ENCODE data around the gene MYCBP2.
"Not testable (repeated sequence)": the region's sequence is repeated elsewhere in the genome, so short reads cannot be mapped to it uniquely, and the experiment has no call there.

The MYCBP2 gene

DNA sequence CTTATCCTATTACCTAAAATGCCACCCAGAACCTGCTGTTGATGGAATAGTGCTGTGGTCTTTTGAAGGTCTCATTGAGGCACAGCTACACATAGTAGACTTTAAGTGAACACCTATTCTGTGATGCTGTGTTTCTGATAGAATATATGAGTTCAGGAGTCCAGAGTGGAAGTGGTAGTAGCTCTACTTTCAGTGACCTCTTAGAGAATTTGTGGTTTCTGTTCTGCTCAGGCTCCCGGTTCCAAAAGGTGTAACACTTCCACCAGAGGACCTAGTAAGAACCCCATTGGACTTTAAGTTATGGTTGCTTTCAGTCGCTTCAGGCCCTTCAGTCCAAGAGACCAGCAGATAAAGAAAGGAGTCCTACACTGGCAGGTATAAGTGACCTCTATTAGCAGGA lies 11.4 kb upstream of the MYCBP2 start:
- DNase-seq: no peak

DNA sequence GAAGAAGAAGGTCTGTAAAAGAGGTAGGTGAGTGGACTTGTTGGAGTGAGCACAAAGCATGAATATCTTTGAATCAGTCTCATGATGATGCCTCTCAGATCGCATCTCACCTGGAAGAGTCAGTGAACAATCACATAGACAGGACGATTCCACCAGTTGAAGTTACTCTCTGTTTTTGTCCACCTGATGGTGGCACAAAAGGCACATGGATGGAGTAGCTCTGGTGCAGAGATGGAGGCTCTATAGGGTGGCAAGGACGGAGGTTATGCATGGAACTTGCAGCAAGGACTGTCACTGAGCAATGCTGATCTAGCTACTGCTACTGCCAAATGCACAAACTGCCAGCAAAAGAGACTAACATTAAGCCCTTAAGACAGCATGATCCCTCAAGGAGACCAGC lies 10.3 kb upstream of the MYCBP2 start:
- DNase-seq: no peak

DNA sequence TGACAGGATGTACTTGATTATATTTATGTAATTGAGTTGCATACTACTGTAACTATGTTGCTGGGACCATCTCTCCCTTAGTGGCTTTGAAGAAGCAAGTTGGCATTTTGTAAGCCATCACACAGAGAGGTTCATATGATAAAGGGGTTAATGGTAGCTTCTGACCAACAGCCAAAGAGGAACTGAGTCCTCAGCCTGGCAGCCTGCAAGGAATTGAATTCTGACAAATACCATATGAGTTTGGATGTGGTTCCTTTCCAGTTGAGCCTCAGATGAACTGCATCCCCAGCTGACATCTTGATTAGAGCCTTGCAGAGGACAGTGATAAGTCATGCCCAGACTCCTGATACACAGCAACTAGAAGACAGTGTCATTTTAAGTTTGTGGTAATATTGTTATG lies 8.6 kb upstream of the MYCBP2 start:
- DNase-seq: no peak

DNA sequence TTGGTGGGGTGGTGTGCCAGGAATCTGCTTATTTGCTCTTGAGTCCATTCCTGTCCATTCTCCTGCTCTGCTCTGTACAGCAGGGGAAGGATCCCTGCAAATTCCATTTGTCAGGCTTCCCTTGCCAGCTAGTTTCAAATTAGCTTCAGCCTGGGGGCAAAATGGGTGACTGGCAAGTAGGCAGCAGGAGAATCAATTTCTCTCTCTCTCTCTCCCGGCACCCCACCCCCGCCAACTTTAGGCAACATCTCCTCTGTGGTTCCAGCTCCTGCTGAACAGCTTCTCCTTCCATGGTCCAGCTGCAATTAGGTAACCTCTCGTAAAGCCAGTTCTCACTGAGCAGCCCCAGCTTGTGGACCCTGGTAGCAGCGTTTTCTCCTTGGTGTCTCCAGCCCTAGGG lies 6.7 kb upstream of the MYCBP2 start:
- DNase-seq: no peak

DNA sequence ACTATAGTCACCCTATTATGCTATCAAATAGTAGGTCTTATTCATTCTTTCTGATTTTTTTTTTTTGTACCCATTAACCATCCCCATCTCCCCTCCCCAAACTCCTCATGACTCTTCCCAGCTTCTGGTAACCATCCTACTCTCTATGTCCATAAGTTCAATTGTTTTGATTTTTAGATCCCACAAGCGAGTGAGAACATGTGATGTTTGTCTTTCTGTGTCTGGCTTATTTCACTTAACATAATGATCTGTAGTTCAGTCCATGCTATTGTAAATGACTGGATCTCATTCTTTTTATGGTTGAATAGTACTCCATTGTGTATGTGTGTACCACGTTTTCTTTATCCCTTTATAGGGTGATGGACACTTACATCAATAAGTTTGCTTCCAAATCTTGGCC lies 4.5 kb upstream of the MYCBP2 start:
- no peak for DNase-seq

DNA sequence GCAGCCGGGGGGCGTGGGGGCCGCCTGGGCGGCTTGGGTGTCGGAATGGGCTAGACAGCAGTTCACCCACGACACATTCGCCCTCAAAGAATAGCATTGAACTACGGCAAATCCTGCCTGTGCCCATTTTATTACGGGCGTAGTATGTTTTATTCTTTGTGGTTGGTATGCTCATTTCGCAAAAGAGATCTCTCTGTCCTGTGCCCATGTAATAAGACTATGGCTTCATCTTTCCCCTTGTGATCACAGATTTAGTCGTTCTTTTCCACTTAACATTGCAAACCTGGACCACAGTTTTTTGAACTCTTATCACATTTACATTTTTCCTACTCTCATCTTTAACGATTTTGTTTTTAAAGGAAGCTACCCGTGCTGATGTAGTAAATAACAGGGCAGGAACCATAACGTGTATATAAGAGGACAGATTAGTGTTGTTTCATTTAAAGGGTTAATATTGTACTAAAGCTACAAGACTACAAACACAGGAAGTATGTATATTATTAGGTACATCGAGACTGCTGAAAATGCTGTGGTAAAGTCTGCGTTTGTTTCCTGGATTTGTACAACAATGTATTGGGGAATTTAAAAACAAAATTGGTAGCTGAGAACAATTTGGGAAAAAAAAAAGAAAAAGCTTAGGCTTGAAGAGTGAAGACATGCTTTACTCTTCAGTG lies 3.2 kb upstream of the MYCBP2 start:
- peak in 2 of 14 donors; percentile 83 to 84 for DNase-seq

DNA sequence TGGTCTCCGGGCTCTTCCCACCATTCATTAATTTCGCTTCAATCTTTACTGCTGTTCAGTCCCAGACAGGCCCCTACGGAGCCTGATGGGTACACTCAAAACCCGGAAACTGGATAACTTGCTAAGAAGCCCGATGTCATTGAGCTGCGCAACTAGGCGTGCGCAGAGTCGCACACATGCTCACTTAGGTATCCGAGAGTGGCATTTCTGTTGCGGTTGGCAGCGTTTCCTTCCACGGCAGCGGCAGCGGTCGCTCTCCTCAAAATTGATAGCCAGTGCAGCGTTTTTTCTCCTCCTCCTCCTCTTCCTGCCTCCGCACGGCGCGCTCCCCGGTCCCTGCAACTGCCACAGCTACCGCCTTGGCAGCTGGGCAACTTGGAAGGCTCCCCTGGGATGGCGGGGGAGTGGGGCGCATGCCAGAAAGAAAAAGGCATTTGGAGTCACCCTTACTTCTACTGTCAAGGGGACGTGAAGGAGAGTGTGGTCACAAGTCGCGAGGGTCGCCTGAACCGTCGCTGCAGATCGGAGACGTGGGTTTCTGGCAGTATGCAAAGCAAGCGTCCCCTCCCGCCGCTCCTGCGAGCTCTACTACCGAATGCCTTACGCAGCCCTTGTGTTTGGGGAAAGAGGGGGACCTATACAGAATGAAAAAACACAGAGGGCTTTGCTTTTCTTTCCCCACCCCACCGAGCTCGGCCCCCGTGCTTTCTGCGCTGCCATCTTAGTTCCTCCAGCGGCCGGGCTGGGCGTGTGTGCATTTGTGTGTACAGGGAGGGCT lies 2.4 kb upstream of the MYCBP2 start:
- DNase-seq: peak; percentile 45 to 91 (median 83)

DNA sequence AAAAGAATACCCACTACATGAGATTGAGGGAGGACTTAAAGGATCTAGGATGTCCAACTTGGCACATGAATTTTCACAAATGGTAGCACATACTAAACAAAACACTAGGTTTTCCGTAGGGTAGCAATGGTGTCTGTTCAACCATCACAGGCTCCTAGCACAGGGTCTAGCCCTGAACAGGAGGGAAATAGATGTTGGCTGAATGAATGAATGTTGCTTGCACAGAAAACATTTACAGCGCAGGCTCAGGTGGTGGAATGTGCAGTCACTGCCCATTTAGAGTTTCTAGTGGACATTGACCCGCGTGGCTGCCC lies 1.9 kb upstream of the MYCBP2 start:
- DNase-seq: no peak

DNA sequence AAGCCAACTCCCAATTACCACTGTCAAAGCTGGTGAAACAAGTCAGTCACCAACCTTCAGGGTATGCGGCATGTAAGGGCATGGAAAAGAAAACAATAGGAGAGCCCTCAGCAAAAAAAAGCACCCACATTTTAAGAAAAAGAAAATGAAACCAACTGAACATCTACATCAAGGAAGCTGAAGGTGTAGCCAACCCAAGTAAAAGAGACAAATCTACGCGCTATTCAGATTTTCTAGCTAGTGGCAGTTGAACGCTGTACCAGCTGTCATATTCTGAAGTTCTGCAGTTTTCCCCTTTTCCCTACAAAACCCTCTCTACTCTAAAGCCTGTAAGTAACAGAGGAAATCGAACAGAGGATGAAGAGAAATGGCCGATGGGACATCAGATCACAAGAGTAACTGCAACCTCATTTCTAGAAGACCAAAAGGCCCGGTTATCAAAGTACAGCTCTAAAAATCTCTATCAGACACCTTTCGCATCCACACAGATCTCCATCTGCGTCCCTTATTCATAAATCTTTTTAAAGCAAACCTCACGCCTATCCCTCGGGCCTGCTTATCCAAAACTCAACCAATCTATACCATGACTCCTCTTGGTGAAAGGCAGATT lies 1.4 kb downstream of the MYCBP2 start:
- DNase-seq: peak in 2 of 14 donors; percentile 48 to 63

DNA sequence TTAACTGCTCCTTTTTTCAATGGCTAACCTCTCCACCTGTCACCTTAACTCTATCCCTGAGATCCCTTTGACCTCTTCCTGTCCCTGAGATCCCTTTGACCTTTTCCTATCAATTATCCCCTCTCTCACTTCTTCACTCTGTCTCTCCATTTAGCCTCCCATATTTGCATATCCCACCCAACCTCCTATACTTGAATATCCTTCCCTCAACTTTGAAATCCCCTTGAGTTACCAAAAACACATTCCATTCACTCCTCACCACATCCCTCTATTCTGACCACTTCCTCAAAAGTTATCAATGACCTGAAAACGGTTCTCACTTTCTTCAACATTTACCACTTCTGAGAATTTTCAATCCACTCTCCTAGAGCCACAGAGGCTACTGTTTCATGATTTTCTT lies 3.0 kb downstream of the MYCBP2 start:
- DNase-seq: no peak

DNA sequence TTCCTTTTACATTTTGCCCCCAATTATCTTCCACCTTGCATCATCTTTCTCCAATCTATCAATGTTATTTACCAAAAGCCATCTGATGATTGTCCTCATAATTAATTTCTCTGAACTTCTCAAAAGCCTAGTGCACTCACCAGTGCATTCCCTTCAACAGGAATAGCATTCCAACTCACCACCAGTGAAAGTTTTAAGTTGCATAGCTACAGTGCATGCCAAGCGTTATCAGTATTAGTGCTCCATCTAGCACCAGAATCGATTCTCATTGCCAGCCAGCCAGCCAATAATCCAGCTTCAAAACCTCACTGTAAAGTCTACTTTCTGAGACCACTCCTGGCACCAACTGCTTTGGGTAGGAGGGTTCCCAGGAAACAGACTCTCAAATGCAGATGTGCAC lies 7.4 kb downstream of the MYCBP2 start:
- no peak for DNase-seq

DNA sequence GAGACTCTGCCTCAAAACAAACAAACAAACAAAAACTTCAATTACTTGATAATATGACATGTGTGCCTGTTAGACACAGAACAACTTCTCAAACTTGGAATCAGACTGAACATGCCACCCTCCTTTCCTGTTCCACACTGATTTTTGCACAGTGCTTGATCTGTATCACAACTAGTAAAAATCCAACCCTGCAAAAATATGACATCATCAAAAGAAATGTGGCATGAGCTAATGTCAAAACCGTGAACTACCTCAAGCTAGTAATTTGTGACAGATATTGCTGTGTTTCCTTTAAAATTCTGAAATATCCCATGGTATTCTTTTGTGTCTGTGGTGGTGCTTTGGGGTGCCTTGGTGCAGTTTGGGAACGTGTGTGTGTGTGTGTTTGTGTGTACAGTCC lies 8.2 kb downstream of the MYCBP2 start:
- no peak for DNase-seq

DNA sequence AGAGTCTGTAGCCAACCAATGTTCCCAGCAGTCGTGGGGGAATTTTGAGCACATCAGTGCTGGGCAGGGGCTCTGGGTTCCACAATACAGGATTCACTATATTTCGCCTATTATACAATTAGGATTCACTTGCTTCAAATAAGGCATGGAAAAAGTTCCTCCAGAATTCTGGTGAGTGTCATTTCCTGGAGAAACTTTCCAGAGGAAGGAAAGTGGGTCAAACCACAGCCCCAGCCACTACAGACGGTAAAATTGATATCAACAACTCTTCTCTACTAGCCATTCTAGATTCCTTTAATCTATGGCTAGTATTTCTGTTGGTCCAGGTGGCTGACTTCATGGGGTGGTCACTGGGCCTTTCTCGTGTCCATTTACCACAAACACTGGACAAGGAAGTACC lies 10.5 kb downstream of the MYCBP2 start:
- no peak for DNase-seq

DNA sequence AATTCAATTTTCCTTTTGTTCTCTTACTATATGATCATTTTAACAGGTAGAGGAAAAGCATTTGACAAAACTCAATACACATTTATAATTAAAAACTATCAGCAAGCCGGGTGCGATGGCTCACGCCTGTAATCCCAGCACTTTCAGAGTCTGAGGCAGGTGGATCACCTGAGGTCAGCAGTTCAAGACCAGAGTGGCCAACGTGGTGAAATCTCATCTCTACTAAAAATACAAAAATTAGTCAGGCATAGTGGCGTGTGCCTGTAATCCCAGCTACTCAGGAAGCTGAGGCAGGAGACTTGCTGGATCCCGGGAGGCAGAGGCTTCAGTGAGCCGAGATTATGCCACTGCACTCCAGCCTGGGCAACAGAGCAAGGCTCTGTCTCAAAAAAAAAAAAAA lies 11.4 kb downstream of the MYCBP2 start:
- DNase-seq: not testable (repeated sequence)

DNA sequence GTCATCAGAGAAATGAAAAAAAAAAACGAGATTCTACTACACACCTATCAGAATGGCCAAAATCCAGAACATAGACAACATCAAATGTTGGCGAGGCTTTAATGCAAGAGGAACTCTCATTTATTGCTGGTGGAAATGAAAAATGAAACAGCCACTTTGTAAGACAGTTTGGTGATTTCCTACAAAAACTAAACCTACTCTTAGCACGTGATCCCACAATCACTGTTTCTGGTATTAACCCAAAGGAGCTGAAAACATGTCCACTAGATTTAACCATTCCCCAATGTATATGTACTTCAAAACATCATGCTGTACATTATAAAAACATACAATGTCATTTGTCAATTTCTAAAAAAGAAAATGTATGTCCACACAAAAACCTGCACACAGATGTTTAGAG lies 13.0 kb downstream of the MYCBP2 start:
- DNase-seq: no peak

DNA sequence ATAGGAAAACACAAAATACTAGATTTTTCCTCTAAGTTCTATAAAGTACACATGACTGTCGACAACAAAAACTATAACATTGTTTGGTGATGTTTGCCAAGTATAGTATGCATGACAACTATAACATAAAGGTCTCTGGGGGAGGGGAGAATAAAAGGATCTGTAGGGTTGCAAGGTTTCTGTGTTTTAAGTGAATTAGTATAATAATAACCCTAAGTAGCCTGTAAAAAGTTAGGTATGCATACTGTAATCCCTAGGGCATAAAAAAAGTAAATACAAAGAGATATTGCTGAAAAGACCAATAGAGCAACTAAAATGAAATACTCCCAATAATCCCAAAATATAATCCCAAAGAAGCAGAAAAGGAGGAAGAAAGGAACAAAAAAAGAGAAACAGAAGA lies 14.6 kb downstream of the MYCBP2 start:
- DNase-seq: no peak

DNA sequence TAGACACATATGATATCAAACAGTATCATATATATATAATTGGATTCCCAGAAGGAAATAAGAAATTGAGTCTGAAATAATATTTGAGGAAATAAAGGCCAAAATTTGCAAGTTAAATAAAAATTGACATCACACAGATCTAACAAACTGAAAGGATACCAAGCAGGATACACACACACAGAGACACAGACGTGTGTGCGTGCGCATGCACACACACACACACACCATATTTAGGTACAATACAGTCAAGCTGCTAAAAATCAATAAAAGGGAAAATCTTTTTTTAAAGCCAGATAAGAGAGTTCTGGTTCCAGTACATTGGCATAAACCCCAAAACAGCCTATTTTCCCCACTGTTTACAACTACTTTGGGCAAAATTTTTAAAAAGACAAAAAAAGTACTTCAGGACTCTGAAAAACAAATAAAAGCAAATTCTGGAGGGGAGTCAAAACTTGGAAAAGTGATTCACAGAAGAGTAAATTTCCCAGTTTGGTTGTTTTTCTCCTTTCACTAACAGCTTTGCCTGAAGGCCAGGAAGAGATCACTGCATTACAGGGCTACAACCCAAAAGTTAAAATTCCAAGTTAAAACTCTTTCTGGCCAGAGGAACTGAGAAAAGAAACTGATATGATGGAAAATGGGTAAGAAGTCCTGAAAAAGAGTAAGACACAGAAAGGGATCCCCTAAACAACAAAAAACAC lies 16.2 kb downstream of the MYCBP2 start:
- no peak for DNase-seq

DNA sequence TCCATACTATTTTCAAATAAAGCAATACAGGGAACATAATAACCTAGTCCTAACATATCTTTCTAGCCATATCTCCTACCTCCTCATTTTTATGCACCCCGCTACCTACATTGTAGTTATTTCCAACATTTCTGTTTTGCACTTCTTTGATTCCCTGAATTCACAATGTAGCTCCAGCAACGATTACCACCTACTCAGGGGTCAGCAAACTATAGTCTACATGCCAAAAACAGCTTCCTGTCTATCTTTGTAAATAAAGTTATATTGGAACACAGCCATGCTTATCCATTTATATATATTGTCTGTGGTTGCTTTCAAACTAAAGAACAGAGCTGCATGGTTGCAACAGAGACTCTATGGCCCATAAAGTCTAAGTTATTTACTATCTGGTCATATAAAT lies 16.7 kb downstream of the MYCBP2 start:
- DNase-seq: no peak

DNA sequence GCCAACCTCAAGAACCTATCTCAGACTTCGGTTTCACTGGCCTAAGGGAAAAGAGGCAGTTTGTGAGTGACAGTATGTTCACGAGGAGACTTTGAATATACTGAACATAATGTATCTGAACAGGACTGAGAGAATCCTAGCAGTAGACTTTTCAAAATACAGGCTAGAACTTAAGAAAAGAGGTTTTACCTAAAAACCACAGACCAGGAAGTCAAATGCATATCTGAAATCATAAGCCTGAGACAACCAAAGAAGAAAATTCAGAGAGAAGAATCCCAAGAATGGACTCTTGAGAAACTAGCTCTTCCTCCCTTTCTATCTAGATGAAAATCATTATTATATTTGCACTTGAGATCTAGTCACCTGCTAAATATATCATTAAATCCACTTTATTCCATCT lies 17.6 kb downstream of the MYCBP2 start:
- DNase-seq: no peak

DNA sequence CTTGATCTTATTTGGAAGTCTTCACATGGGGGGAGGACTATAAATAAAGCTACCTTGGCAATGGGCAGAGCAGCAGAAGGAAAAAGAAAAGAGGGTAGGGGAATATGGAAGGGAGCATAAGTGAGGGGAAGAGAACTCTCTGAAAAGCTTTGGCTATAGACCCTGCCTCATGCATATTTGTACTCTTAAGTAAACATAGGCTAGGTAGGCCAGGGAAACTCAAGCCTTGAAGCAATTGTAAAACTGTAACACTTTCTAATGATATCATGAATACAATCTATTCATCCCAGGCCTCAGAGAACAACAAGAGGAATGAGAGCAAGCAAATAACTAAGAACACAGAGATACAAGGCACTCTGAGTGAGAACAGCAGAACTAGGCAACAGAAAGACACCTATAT lies 20.4 kb downstream of the MYCBP2 start:
- no peak for DNase-seq

DNA sequence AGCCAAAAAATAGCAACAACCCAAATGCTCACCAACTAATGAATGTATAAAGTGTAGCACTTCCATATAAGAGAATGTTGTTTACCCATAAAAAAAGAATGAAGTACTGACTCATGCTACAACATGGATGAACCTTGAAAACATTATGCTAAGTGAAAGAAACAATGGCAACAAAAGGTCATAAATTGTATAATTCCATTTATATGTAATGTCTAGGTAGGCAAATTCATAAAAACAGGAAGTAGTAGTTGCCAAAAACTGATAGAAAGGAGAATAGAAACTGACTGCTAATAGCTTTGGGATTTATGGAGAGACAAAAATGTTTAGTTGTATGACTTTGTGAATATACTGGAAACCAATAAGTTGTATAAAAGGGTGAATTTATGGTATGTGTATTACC lies 21.6 kb downstream of the MYCBP2 start:
- DNase-seq: no peak

DNA sequence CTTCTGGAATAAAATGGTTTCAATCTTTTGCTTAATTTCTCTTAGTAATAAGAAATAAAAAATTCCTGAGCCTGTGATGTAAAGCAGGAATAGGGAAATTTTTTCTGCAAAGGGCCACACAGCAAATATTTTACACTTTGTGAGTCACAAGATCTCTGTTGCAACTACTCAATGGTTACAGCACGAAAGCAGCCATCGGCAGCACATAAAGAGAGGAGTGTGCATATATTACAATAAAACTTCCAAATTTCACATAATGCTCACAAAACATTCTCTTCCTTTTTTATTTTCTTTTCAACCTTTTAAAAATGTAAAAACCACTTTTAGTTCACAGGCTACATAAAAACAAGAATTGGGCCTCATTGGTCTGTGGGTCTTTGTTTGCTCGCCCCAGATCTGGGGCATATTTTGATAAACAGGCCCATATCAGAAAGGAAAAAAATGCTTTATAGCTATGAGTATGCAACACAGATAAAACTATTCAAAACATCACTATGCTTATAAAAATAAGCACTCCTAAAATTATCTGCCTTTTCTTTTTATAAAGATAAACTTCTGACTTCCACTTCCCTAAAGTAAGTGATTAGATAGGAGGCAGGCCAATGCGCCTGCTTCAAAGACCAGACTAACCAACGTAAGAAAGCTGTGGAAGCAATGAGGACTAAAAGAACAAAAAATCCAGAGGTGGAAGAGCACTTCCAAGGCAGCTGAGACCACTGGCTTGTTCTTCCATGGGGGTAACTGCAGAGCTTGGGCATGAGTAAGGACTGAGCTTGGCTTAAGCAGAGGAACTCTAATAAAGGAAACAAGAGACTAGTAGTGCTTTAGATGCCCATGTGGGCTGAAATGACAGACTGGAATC lies 26.5 kb downstream of the MYCBP2 start:
- no peak for DNase-seq

DNA sequence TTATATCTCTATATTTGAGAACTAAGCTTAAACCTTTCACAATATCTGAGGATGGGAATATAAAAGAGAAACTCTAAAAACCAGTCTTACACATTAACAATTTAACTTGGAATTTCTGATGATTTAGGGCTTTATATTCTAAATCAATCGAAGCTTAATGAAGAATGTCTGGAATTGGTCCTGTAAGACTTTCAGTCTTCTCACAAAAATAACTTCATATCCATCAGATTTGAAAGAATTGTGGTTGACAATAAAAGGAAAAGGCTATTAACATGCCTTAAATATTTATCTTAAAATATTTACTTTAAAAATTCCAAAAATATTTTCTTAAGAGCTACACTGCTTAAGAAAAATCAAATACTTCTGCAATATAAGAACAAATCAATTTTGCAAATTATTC lies 27.3 kb downstream of the MYCBP2 start:
- no peak for DNase-seq

Measured in C1 segment of cervical spinal cord (tissue), 14 donors.